Measurements from ENCODE around the gene MED25.
A peak's percentile ranks its signal among the peaks of the same experiment; 100 is the strongest.

The MED25 gene

GRCh38 chr19:49852631-49853126, 34.6 kb downstream of the MED25 start:
- peaks cover 2% of the 10 kb centered on the region for H3K27me3 Mint-ChIP-seq (ENCODE audit: low read depth, poor library complexity)
- no peak for DNase-seq
- TF ChIP-seq, protein P1, sequence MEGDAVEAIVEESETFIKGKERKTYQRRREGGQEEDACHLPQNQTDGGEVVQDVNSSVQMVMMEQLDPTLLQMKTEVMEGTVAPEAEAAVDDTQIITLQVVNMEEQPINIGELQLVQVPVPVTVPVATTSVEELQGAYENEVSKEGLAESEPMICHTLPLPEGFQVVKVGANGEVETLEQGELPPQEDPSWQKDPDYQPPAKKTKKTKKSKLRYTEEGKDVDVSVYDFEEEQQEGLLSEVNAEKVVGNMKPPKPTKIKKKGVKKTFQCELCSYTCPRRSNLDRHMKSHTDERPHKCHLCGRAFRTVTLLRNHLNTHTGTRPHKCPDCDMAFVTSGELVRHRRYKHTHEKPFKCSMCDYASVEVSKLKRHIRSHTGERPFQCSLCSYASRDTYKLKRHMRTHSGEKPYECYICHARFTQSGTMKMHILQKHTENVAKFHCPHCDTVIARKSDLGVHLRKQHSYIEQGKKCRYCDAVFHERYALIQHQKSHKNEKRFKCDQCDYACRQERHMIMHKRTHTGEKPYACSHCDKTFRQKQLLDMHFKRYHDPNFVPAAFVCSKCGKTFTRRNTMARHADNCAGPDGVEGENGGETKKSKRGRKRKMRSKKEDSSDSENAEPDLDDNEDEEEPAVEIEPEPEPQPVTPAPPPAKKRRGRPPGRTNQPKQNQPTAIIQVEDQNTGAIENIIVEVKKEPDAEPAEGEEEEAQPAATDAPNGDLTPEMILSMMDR (IDR thresholded peaks at IDR 0.05) = no peak
- H3K27ac Mint-ChIP-seq = peak overlapping the region; percentile 77
- H3K9me3 Mint-ChIP-seq = peaks cover 23% of the 10 kb centered on the region
- H3K36me3 Mint-ChIP-seq (ENCODE audit: low read depth) = peaks cover 41% of the 10 kb centered on the region
- peaks cover 29% of the 10 kb centered on the region for H3K4me1 Mint-ChIP-seq
- H3K4me3 Mint-ChIP-seq = peak overlapping the region; percentile 93

- TF ChIP-seq, protein P1 (IDR thresholded peaks at IDR 0.05) = no peak
- peaks cover 35% of the 10 kb centered on the region for H3K36me3 Mint-ChIP-seq (ENCODE audit: low read depth)
- H3K4me1 Mint-ChIP-seq = peaks cover 29% of the 10 kb centered on the region
- peaks cover 13% of the 10 kb centered on the region for H3K9me3 Mint-ChIP-seq
- peak overlapping the region; percentile 95 for H3K27ac Mint-ChIP-seq
- DNase-seq = no peak
- peak overlapping the region; percentile 93 for H3K4me3 Mint-ChIP-seq
- H3K27me3 Mint-ChIP-seq (ENCODE audit: low read depth, poor library complexity) = peaks cover 2% of the 10 kb centered on the region
Measured at GRCh38 chr19:49853852-49854377, 35.8 kb downstream of the MED25 start.

DNA sequence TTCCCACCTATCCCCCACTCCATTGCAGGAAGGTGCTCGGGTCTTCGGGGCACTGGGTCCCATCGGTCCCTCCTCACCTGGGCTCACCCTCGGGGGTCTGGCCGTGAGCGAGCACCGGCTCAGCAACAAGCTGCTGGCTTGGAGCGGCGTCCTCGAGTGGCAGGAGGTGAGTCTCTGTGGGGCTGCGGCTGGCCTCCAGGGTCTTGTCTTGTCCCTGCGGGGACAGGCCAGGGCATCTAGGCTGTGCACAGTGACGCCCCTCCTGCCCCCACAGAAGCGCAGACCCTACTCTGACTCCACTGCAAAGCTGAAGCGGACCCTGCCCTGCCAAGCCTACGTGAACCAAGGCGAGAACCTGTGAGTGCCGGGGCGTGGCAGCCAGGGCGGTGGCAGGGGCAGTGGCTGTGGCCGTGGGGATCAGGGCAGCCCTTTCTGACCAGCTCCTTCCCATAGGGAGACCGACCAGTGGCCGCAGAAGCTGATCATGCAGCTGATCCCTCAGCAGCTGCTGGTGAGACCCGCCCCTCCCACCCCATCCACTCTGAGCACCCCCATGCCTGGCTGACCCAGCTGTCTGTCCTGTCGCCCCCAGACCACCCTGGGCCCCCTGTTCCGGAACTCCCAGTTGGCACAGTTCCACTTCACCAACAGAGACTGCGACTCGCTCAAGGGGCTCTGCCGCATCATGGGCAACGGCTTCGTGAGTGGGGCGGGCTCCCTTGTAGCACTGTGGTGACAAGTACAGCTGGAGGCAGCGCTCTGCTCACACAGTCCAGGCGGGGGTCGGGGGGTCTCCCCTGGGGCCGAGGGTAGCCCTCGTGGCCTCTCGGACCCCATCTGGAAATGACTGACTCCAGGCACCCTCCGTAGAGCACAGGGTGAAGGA, 36.5 kb downstream of the MED25 start:
- no peak for DNase-seq
- Mint-ChIP-seq H3K9me3 (peaks cover 6% of the 10 kb centered on the region), H3K36me3 (ENCODE audit: low read depth) (peaks cover 31% of the 10 kb centered on the region), H3K27ac (no peak overlapping the region), H3K27me3 (ENCODE audit: low read depth, poor library complexity) (peaks cover 2% of the 10 kb centered on the region), H3K4me1 (peaks cover 29% of the 10 kb centered on the region), H3K4me3 (no peak overlapping the region)
- TF ChIP-seq, protein P1 (IDR thresholded peaks at IDR 0.05) = no peak

DNA sequence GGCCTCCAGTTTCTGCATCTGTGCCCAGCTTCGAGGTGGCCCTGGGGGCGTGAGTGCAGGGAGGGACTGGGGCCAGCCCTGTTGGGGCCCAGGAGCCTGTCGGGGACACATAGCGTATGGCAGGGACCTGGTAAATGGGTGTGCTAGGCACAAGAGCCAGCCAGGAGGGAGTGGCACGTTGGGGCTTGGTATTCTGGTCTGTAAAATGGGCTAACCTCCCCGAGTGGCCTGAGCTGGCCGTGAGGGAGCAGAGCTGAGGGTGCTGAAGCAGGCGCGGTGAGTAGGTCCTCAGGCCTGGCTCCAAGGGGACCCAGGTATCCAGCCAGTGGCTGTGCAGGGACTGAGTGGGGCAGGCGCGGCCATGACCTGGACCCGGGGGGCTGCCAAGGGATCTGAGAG, 37.2 kb downstream of the MED25 start:
- DNase-seq = no peak
- Mint-ChIP-seq H3K36me3 (ENCODE audit: low read depth) (peaks cover 24% of the 10 kb centered on the region), H3K4me1 (peaks cover 26% of the 10 kb centered on the region), H3K9me3 (no peaks in the 10 kb centered on the region), H3K4me3 (no peak overlapping the region), H3K27me3 (ENCODE audit: low read depth, poor library complexity) (no peaks in the 10 kb centered on the region), H3K27ac (peak overlapping the region; percentile 91)
- TF ChIP-seq, protein P1 (IDR thresholded peaks at IDR 0.05) = no peak

- Mint-ChIP-seq H3K4me3 (no peak overlapping the region), H3K27me3 (ENCODE audit: low read depth, poor library complexity) (no peaks in the 10 kb centered on the region)
Measured at GRCh38 chr19:49855676-49856573, 37.8 kb downstream of the MED25 start.

More at GRCh38 chr19:49855676-49856573, 37.8 kb downstream of the MED25 start:
- Mint-ChIP-seq H3K4me1 (peaks cover 25% of the 10 kb centered on the region), H3K27ac (peak overlapping the region; percentile 91), H3K36me3 (ENCODE audit: low read depth) (peaks cover 23% of the 10 kb centered on the region), H3K9me3 (no peaks in the 10 kb centered on the region)
- TF ChIP-seq, protein P1 (IDR thresholded peaks at IDR 0.05) = no peak
- DNase-seq = no peak

Measured in nephron progenitor cell (in vitro differentiated cells).